ENCODE results near the gene MIB1. TPM values are rescaled to one million over a fixed set of nuclear protein-coding genes. Genes with fewer than 3 reads are reported as not detected.

MIB1 gene
- total RNA-seq, 1 donor = 64.4 TPM

GRCh38 chr18:21745231-21745630 lies 4.6 kb downstream of the MIB1 start:
- no peak overlapping the region for H3K4me2 ChIP-seq (ENCODE audit: insufficient read depth, low read length)
- no peaks in the 10 kb centered on the region for H3K36me3 ChIP-seq (ENCODE audit: insufficient read depth, low read length)
- H3K4me1 ChIP-seq (ENCODE audit: insufficient read depth, low read length) = peaks cover 16% of the 10 kb centered on the region
- no peaks in the 10 kb centered on the region for H3K27me3 ChIP-seq (ENCODE audit: insufficient read depth, low read length)
- H3K4me3 ChIP-seq (ENCODE audit: insufficient read depth, low read length) = no peak overlapping the region
- H4K20me1 ChIP-seq (ENCODE audit: insufficient read depth, low read length) = peaks cover 24% of the 10 kb centered on the region
- no peak for DNase-seq (ENCODE audit: insufficient read length, low spot score, missing footprints)
- TF ChIP-seq CTCF (IDR thresholded peaks at IDR 0.05; ENCODE audit: extremely low read depth, low read depth, low read length) = no peak
- H3K79me2 ChIP-seq (ENCODE audit: insufficient read depth, low read length) = peaks cover 82% of the 10 kb centered on the region
- H2AFZ ChIP-seq (ENCODE audit: low read length) = no peak overlapping the region
- no peak overlapping the region for H3K27ac ChIP-seq (ENCODE audit: low read depth, low read length)
- H3K9me3 ChIP-seq (ENCODE audit: low read depth, low read length) = no peaks in the 10 kb centered on the region

GRCh38 chr18:21747268-21747667 lies 6.7 kb downstream of the MIB1 start:
- no peak overlapping the region for H2AFZ ChIP-seq (ENCODE audit: low read length)
- peaks cover 92% of the 10 kb centered on the region for H3K79me2 ChIP-seq (ENCODE audit: insufficient read depth, low read length)
- peaks cover 8% of the 10 kb centered on the region for H3K4me1 ChIP-seq (ENCODE audit: insufficient read depth, low read length)
- no peak for DNase-seq (ENCODE audit: insufficient read length, low spot score, missing footprints)
- no peaks in the 10 kb centered on the region for H3K36me3 ChIP-seq (ENCODE audit: insufficient read depth, low read length)
- H3K27ac ChIP-seq (ENCODE audit: low read depth, low read length) = no peak overlapping the region
- H4K20me1 ChIP-seq (ENCODE audit: insufficient read depth, low read length) = peaks cover 25% of the 10 kb centered on the region
- no peak overlapping the region for H3K4me2 ChIP-seq (ENCODE audit: insufficient read depth, low read length)
- no peak for TF ChIP-seq CTCF (IDR thresholded peaks at IDR 0.05; ENCODE audit: extremely low read depth, low read depth, low read length)
- H3K9me3 ChIP-seq (ENCODE audit: low read depth, low read length) = no peaks in the 10 kb centered on the region
- H3K4me3 ChIP-seq (ENCODE audit: insufficient read depth, low read length) = no peak overlapping the region
- no peaks in the 10 kb centered on the region for H3K27me3 ChIP-seq (ENCODE audit: insufficient read depth, low read length)

GRCh38 chr18:21747764-21748693 lies 7.4 kb downstream of the MIB1 start:
- Histone ChIP-seq H3K4me1 (ENCODE audit: insufficient read depth, low read length) (peaks cover 6% of the 10 kb centered on the region), H2AFZ (ENCODE audit: low read length) (no peak overlapping the region), H3K79me2 (ENCODE audit: insufficient read depth, low read length) (peaks cover 88% of the 10 kb centered on the region), H3K9me3 (ENCODE audit: low read depth, low read length) (no peaks in the 10 kb centered on the region), H3K4me2 (ENCODE audit: insufficient read depth, low read length) (no peak overlapping the region), H3K27ac (ENCODE audit: low read depth, low read length) (no peak overlapping the region), H3K27me3 (ENCODE audit: insufficient read depth, low read length) (no peaks in the 10 kb centered on the region), H4K20me1 (ENCODE audit: insufficient read depth, low read length) (peaks cover 28% of the 10 kb centered on the region), H3K4me3 (ENCODE audit: insufficient read depth, low read length) (no peak overlapping the region), H3K36me3 (ENCODE audit: insufficient read depth, low read length) (no peaks in the 10 kb centered on the region)
- TF ChIP-seq CTCF (IDR thresholded peaks at IDR 0.05; ENCODE audit: extremely low read depth, low read depth, low read length) = no peak
- no peak for DNase-seq (ENCODE audit: insufficient read length, low spot score, missing footprints)

GRCh38 chr18:21757833-21758232 lies 17.2 kb downstream of the MIB1 start:
- DNase-seq (ENCODE audit: insufficient read length, low spot score, missing footprints) = no peak
- H3K4me3 ChIP-seq (ENCODE audit: insufficient read depth, low read length) = no peak overlapping the region
- H4K20me1 ChIP-seq (ENCODE audit: insufficient read depth, low read length) = peaks cover 34% of the 10 kb centered on the region
- H3K36me3 ChIP-seq (ENCODE audit: insufficient read depth, low read length) = no peaks in the 10 kb centered on the region
- no peak for TF ChIP-seq CTCF (IDR thresholded peaks at IDR 0.05; ENCODE audit: extremely low read depth, low read depth, low read length)
- no peak overlapping the region for H2AFZ ChIP-seq (ENCODE audit: low read length)
- H3K4me1 ChIP-seq (ENCODE audit: insufficient read depth, low read length) = no peaks in the 10 kb centered on the region
- H3K4me2 ChIP-seq (ENCODE audit: insufficient read depth, low read length) = no peak overlapping the region
- H3K27ac ChIP-seq (ENCODE audit: low read depth, low read length) = no peak overlapping the region
- H3K9me3 ChIP-seq (ENCODE audit: low read depth, low read length) = no peaks in the 10 kb centered on the region
- peaks cover 88% of the 10 kb centered on the region for H3K79me2 ChIP-seq (ENCODE audit: insufficient read depth, low read length)
- no peaks in the 10 kb centered on the region for H3K27me3 ChIP-seq (ENCODE audit: insufficient read depth, low read length)
